ENCODE data around the gene SOX13. TPM values are rescaled to one million over a fixed set of nuclear protein-coding genes. Genes with fewer than 3 reads are reported as not detected.
"Not testable (repeated sequence)": the region's sequence is repeated elsewhere in the genome, so short reads cannot be mapped to it uniquely, and the experiment has no call there.

SOX13 gene
- total RNA-seq, 1 experiment from 2014 or later, result 35.6 TPM

DNA sequence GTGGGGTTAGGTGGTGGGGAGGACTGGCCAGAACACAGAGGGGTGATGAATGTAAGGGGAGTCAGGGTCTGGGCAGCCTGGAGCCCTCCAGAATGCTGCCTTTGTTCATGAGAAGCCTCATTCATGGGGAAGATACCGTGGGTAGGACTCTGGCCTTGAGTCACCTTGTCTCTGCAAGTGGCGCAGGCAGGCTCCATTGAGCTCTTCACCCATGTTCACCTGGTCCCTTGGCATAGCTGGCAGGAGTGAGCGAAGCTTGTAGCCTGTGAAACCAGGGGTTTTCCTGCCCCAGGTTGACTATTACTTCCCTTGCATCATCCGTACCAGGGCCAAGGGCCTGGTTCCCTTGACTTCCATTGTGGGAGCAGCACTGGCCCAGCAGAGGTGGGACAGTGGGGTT lies 25.8 kb downstream of the SOX13 start (continued):
- TF ChIP-seq, protein P1, sequence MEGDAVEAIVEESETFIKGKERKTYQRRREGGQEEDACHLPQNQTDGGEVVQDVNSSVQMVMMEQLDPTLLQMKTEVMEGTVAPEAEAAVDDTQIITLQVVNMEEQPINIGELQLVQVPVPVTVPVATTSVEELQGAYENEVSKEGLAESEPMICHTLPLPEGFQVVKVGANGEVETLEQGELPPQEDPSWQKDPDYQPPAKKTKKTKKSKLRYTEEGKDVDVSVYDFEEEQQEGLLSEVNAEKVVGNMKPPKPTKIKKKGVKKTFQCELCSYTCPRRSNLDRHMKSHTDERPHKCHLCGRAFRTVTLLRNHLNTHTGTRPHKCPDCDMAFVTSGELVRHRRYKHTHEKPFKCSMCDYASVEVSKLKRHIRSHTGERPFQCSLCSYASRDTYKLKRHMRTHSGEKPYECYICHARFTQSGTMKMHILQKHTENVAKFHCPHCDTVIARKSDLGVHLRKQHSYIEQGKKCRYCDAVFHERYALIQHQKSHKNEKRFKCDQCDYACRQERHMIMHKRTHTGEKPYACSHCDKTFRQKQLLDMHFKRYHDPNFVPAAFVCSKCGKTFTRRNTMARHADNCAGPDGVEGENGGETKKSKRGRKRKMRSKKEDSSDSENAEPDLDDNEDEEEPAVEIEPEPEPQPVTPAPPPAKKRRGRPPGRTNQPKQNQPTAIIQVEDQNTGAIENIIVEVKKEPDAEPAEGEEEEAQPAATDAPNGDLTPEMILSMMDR (IDR thresholded peaks at IDR 0.05 in 2 of 3, conservative IDR thresholded peaks at IDR 0.05 in 1 of 3; ENCODE audit: borderline replicate concordance in 1 of 3, insufficient read depth in 1 of 3, low read depth in 2 of 3, low read length in 2 of 3), result no peak
- no peak for TF ChIP-seq CBX3 (IDR thresholded peaks at IDR 0.05; ENCODE audit: low read depth)
- TF ChIP-seq SRF (IDR thresholded peaks at IDR 0.05; ENCODE audit: low read depth), result no peak
- TF ChIP-seq ZNF274 (IDR thresholded peaks at IDR 0.05; ENCODE audit: low read depth, low read length), result no peak
- TF ChIP-seq EZH2phosphoT487 (IDR thresholded peaks at IDR 0.05; ENCODE audit: borderline replicate concordance), result no peak
- no peak for TF ChIP-seq RAD21 (IDR thresholded peaks at IDR 0.05; ENCODE audit: low read depth)
- TF ChIP-seq FOSL1 (IDR thresholded peaks at IDR 0.05; ENCODE audit: low read depth), result no peak
- TF ChIP-seq POLR2A (IDR thresholded peaks at IDR 0.05; ENCODE audit: borderline replicate concordance, extremely low read depth, insufficient read depth, insufficient read length), result no peak
- no peak for TF ChIP-seq TCF7L2 (IDR thresholded peaks at IDR 0.05; ENCODE audit: borderline replicate concordance, extremely low read depth, insufficient read depth, insufficient read length)
- TF ChIP-seq SP1 (IDR thresholded peaks at IDR 0.05; ENCODE audit: low read depth), result no peak

DNA sequence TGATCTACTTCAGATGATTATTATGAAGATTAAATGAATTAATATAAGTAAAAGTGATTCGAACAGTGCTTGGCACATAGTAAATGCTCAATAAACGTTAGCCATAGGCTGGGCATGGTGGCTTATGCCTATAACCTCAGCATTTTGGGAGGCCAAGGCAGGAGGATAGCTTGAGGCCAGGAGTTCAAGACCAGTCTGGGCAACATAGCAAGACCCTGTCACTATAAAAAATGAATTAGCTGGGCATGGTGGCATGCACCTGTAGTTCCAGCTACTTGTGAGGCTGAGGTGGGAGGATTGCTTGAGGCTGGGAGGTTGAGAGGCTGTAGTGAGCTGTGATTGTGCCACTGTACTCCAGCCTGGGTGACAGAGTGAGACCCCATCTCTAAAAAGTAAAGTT lies 26.8 kb downstream of the SOX13 start:
- Histone ChIP-seq H3K79me2 (ENCODE audit: insufficient read depth, low read length) (peaks cover 47% of the 10 kb centered on the region; the same call in 1 of the 2 replicates), H3K4me1 (ENCODE audit: control insufficient read depth in 1 of 2, insufficient read depth in 2 of 2, low read length in 2 of 2) (peaks cover 47 to 75% of the 10 kb centered on the region in 2 experiments)
- RAD21 ChIA-PET (ENCODE audit: low non-redundant PET in 1 of 2, low total read pairs in 2 of 2, uncharacterized antibody in 2 of 2, unreplicated experiment in 2 of 2); H3K4me2 ChIP-seq (ENCODE audit: low read length); H4K20me1 ChIP-seq (ENCODE audit: insufficient read depth); H3K27me3 ChIP-seq (ENCODE audit: insufficient read depth, low read length); intact Hi-C loops (cut with micrococcal nuclease); H3K9me2 ChIP-seq (ENCODE audit: insufficient read depth); DNase-seq (ENCODE audit: low read depth, low spot score); H3K36me3 ChIP-seq (ENCODE audit: control insufficient read depth in 1 of 2, insufficient read depth in 2 of 2, low read length in 2 of 2); H3K9ac ChIP-seq (ENCODE audit: low read length); BruUV-seq (replicated peaks); H2AFZ ChIP-seq (ENCODE audit: low read depth, low read length, poor library complexity, severe bottlenecking); ATAC-seq; H3K9me3 ChIP-seq (ENCODE audit: control insufficient read depth in 1 of 2, insufficient read depth in 1 of 2, low read depth in 1 of 2, low read length in 2 of 2); H3K27ac ChIP-seq (ENCODE audit: low read depth, low read length); H3K4me3 ChIP-seq (replicated peaks in 1 of 2; ENCODE audit: low read depth in 1 of 2, low read length in 2 of 2): not testable (repeated sequence)
- POLR2A ChIA-PET, result interaction anchor here (1.4 kb wide), 1 partner anchor 20 kb away, joined by 3 read pairs; no protein-coding TSS in a partner anchor
- CTCF ChIA-PET, result interaction anchor here (1.2 kb wide), 1 partner anchor 10 kb away, joined by 3 read pairs; no protein-coding TSS in a partner anchor
